HG02938 (cell line): ENCODE data around the gene CEP70.
"Not testable (repeated sequence)": the region's sequence is repeated elsewhere in the genome, so short reads cannot be mapped to it uniquely, and the experiment has no call there.

Experiments
- ATAC-seq: cut with Tn5 transposase; IDR thresholded peaks from one replicate; pipeline ENCODE4 v1.9.1; 2021; ENCODE audit warnings: mild to moderate bottlenecking, moderate library complexity; ENCODE audit not compliant: unreplicated experiment

The CEP70 gene, protein sequence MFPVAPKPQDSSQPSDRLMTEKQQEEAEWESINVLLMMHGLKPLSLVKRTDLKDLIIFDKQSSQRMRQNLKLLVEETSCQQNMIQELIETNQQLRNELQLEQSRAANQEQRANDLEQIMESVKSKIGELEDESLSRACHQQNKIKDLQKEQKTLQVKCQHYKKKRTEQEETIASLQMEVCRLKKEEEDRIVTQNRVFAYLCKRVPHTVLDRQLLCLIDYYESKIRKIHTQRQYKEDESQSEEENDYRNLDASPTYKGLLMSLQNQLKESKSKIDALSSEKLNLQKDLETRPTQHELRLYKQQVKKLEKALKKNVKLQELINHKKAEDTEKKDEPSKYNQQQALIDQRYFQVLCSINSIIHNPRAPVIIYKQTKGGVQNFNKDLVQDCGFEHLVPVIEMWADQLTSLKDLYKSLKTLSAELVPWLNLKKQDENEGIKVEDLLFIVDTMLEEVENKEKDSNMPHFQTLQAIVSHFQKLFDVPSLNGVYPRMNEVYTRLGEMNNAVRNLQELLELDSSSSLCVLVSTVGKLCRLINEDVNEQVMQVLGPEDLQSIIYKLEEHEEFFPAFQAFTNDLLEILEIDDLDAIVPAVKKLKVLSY

DNA sequence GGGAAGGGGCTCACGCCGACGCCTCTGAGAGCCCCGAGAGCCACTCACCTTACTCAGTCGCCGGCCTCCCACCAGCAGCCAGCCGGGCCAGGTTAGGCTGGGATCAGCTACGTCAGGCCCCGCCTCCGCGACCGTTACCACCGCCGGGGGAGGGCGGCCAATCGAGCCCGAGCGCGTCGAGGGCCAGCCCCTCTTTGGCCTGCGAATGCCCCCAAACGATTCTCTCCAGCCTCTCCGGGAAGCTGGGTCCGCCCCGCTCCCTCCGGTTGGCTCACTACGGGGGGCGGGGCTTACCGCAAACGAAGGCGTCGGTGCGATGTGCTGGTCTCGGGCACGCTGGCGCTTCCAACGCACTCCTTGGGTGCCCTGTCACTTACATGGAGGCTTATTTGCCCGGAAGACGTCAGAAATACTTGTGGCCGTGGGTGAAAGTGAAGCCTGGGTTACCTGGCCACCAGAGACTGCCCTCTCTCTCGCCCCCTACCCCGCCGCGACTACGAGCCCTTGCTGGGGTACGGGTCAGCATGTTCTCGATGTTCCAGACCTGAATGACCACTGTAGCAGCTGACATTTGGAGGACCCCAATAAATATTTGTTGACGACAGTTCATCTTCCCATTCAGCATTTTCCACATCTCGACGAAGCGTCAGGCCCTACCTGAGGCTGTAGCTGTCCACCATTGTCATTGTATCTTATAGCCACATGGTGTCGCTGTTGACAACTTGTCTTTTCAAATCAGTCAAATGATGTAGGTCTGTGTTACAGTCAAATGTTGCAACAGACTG, at the start of gene CEP70:
TSS of gene CEP70 (minus strand) at position 111 of the 785 bp plus-strand sequence. CDS start 21,333 bp downstream, outside the sequence.
- ATAC-seq = peak; percentile 84

DNA sequence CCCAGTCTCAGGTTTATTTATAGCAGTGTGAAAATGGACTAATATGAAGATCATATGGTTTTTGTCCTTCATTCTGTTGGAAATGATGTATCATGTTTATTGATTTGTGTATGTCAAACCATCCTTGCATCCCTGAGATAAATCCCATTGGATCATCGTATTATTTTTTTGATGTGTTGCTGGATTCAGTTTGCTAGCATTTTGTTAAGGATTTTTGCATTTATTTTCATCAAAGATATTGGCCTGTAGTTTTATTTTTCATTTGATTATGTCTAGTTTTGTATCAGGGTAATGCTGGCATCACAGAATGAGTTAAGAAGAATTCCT, 48.8 kb upstream of the CEP70 start:
- no peak for ATAC-seq

DNA sequence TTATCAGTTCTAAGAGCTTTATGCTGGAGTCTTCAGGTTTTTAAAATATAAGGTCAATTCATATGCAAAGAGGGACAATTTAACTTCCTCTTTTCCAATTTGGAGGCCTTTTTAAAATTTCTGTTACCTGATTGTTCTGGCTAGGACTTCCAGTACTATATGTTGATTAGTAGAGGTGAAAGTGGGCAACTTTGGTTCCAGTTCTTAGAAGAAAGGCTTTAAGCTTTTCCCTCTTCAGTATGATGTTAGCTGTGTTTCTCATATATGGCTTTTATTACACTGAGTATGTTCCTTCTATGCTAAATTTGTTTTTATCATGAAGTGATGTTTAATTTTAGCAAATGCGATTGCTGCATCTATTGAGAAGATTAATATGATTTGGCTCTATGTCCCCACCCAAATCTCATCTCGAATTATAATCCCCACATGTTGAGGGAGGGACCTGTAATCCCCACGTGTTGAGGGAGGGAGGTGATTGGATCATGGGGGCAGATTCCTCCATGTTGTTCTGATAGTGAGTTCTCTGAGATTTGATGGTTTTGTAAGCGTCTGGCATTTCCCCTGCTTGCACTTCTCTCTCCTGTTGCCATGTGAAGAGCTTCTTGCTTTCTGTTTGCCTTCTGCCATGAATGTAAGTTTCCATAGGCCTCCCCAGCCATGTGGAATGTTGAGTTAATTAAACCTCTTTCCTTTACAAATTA, 48.3 kb upstream of the CEP70 start:
- no peak for ATAC-seq

DNA sequence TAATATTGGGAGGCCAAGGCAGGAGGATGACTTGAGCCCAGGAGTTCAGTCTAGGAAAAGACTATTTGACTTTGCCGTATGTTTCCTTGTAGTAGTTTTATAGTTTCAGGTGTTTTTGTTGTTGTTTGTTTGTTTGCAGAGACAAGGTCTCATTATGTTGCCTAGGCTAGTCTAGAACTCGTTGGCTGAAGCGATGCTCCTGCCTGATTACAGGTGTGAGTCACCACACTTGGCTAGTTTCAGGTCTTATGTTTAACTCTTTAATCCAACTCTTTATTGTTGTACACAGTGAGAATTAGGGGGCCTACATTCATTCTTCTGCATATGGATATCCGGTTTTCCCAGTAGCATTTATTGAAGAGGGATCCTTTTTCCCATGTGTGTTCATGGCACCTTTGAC, 46.5 kb upstream of the CEP70 start:
- ATAC-seq = no peak

DNA sequence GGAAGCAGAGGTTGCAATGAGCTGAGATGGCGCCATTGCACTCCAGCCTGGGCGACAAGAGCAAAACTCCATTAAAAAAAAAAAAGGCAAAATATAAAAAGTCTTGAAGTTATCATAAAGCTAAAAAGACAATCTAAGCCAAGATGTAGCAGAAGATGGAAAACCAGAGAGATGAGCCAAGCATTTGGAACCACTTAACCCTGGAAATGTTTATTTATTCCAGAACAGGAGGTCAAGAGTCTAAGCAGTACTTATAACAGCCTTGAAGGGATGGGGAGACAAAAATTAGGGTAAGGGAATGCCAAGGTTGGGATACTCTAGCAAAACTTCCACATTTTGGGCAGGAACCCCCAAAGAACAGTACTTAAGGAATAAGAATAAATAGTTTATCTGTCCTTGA, 44.6 kb upstream of the CEP70 start:
- ATAC-seq = no peak

DNA sequence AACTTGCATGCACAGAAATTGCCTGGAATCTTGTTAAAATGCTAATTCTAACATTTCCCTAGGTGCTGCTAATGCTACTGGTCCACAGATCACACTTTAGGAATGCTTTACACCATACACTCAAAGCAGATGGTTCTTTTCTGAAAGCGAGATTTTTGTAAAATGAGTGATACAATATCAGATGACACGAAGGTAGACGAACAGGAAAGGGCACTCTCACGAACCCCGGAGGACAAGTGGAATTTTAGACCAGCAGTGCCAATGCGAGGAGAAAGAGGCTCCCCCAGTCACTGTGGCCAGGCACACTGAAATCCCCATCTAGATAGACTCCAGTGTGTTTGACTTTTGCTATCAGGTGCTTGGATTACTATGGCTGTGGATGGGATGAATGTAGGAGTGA, 35.5 kb upstream of the CEP70 start:
- ATAC-seq = no peak

DNA sequence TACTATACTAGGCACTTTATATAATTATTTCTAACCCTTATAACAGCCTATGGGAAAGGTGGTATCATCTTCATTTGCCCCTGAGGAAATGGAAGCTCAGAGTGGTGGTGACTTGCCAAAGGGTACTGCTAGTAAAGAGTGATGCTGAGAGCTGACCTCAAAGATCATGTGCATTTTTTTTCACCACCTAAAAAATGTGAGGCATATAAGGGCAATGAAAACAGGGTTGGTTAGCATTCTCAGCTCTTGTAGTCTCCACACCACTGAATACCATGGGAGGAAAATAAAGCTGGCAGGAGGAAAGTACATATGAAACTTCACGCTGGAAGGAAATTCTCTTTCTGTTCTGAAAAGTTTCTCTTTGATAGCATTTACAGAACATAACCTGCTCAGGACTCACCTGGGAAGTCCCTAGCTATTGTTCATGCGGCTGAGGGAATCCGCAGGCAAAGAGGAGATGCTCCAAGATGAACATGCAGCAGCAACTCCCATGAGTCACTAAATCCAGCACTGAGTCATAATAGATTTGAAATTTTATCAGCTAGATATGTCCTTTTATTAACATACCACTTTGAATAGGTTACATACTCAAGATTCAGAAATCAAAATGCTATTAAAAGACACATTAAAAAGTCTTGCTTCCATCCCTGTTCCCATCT, 31.8 kb upstream of the CEP70 start:
- ATAC-seq = no peak

DNA sequence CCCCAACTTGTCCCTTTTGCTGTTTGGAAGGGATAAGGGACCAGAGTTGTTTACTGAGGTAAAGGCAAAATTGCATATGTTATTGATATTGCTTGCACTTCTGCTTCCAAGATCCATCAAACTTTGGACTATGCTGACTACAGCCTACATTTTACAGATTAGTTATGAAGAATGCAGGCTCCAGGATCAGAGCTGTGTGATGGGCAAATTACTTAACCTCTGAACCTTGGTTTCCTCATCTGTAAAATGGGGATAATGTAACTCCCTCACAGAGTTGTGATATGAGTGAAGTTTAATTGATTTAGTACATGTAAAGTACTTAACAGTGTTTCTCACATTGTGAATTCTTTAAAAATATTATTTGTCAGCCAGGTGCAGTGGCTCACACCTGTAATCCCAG, 30.5 kb upstream of the CEP70 start:
- no peak for ATAC-seq

DNA sequence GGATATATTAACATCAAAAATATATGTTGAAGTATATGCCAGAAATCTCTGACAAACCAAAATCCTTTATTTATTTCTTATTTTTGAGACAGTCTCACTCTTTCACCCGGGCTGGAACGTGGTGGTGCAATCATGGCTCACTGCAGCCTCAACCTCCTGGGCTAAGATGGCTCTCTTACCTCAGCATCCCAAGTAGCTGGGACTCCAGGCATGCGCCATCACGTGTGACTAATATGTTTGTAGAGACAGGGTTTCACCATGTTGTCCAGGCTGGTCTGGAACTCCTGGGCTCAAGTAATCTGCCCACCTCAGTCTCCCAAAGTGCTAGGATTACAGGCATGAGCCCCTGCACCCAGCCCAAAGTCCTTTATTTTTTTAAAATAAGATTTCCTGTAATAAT, 26.4 kb upstream of the CEP70 start:
- ATAC-seq = no peak

DNA sequence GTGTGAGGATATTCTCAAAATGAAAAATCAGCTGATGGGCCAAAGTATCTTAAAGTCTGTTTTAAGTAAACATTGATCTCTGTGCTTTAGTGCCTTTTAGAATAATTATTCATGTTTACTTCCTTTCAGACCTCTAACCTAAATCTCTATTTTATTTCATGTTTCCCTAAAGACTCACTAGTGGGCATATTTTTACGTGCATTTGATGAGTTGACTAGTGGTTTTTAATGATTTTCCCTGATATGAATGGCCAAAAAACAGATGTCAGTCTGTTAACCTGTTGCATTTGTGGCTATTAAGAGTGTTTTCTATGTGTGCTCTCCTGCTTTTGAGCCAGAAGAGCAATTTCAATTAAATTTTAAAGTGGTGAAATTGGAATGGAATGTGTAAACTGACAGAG, 21.4 kb upstream of the CEP70 start:
- no peak for ATAC-seq

DNA sequence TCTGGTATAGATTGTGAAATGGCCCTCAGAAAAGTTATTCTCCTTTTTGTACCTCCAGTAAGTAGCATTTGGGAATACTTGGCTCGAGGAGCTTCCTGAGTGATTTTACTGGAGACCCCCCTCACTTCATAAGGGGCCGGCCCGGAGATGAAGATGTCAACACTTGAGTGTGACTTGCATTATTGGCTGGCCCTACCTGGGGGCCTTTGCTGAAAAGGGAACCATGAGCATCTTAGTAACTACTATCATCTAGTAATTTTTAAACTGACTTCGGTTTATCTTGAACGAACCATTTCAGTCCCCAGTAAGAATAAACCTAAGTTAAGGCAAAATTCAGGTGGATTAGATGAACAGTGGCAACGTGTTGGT, 15.8 kb upstream of the CEP70 start:
- ATAC-seq = no peak

DNA sequence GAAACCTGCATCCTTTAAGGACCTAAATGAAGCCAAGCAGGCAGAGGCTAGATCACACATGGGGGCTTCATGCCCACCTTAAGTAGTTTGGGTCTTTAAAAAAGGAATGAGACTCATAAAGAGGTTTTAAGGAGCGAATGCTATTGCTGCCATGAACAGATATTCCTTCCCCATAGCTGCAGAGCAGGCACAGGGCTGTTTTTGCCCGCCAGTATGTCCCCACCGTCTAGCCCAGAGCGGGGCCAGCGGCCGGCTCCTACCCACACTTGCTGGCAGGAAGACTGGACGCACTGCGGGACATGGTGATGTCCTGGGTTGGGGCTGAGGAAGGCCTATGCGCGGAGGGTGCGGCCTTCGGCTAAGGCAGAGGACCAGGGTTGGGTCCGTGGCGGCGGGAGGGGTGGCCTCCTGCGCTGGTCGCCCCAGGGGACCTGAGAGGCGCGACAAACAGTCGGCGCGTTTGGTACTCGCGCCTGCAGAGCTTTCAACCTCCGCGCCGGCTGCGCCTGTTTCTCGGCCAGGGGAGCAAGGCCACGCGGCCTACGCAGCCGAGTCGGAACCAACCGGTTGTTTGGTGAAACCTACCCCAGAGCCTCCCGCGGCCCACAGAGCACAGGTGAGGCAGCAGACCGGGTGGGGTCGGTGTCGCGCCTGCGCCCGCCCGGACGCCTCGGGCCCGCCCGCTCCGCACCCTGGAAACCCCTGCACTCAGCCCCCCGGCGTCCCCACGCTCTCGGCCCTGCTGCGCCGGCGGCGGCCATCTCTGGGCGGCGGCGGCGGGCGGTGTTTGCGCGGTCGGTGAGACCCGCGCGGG, 14.5 kb upstream of the CEP70 start, which contains the start of gene FAIM:
TSS of gene FAIM (plus strand) at position 450 of the 814 bp plus-strand sequence. CDS start 10,956 bp downstream, outside the sequence.
- ATAC-seq = peak; percentile 71

DNA sequence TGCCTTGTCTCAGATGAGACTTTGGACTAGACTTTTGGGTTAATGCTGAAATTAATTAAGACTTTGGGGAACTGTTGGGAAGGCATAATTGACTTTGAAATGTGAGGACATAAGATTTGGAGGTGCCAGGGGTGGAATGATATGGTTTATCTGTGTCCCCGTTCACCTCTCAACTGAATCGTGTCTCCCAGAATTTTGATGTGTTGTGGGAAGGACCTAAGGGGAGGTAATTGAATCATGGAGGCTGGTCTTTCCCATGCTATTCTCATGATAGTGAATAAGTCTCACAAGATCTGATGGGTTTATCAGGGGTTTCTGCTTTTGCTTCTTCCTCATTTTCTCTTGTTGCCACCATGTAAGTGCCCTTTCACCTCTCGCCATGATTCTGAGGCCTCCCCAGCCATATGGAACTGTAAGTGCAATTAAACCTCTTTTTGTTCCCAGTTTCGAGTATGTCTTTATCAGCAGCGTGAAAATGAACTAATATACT, 10.1 kb upstream of the CEP70 start:
- ATAC-seq = not testable (repeated sequence)

DNA sequence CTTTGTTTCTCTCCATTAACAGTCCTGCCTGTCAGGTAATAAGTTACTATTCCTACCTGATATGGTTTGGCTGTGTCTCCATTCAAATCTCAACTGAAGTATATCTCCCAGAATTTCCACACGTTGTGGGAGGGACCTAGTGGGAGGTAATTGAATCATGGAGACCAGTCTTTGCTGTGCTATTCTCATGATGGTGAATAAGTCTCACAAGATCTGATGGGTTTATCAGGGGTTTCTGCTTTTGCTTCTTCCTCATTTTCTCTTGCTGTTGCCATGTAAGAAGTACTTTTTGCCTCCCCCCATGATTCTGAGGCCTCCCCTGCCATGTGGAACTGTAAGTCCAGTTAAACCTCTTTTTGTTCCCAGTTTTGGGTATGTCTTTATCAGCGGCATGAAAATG, 7.6 kb upstream of the CEP70 start:
- not testable (repeated sequence) for ATAC-seq

DNA sequence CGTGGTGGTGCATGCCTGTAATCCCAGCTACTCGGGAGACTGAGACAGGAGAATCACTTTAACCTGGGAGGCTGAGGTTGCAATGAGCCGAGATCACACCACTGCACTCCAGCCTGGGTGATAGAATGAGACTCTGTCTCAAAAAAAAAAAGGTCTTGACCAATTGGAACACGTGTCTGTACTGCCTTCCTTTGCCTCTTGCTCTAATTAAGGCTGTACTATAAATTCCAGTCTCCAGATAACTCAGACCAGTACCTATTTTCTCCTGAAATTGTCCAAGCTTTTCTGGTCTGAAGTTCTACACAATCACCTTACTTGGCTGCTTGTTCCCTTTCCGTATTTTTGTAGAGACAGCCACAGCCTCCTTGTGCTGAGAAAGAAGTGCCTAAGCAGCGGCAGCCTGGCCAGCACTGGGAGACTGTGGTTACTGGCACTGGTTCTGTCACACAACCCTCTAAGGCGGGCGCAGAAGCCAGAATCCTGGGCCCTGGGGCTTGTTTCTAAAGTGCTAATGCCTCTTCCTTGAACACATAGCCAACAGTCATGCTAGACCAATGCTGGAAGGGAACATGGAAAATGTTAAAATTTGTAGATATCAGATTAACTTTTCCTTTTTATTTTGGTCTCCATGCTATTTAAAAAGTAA, 6.2 kb upstream of the CEP70 start:
- no peak for ATAC-seq

DNA sequence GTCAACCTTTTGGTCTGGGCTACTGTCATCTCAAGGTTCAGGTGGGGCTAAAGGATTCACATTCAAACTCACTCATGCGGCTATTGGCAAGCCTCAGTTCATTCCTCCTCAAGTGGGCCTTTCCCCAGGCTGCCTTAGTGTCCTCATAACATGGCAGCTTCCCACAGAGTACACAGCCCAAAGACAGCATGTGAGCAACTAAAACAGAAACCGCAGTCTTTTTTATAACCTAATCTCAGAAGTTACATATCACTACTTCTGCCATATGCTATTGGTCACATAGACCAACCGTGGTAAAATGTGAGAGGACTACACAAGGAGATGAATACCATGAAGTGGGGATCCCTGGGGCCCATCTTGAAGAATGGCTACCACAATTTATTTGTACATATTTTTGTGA, 4.5 kb upstream of the CEP70 start:
- ATAC-seq = no peak

DNA sequence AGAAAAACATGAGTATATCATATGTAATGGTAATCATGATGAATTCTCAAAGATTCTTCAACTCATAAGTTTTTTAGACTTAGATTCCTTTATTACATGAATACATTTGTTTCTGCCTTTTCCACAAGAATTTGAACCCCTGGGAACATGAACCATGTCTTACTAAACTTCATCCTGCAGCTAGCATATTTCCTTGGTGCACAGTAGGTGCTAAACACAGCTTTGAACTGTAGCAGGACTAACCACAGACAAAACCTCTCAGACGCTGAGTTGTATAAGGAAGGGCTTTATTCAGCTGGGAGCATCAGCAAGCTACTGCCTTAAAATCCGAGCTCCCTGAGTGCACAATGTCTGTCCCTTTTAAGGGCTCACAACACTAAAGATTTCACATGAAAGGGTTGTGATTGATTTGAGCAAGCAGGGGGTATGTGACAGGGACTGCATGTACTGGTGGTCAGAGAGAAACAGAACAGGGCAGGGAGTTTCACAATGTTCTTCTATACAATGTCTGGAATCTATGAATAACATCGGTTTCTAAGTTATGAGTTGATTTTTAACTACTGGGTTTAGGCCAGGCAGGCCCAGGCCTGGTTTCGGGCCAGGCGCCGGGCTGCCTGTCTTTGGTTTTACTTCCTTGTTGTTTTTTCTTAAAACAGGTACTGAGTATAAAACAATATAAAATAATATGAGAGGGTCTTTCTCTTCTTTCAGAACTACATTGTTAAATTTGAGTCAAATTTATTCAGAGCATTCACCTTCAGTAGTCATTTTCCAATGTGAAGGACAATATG, 3.3 kb upstream of the CEP70 start:
- not testable (repeated sequence) for ATAC-seq

DNA sequence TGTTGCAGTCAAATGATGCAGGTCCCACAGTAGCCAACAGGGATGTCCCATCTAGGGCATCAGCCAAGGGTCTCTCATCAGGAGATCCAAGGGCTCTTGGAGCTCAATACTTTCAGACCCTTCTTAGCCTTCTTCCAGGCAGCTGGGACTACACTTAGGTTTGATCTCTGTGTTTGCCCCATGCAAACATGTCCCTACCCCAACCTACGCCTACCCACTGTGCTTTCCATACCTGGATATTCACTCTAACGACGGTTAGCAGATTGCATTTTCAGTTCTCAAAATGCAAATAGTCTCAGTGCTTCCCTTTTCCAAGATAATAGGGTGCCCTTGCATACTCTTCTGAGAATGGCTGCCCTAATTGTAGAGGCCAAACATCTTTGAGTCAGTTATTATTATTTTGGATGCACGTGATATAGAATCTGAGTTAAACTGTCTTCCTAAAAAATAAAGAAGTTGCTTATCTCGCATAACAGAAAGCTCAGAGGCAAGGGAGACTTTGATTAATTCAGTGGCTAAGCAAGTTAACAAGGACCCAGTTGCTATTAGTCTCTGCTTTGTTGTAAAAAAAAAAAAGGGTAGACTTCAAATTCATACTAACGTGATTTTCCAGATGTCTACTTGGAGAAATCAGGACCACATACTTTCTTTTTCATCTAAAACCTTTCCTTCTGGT, 1.0 kb upstream of the CEP70 start:
- no peak for ATAC-seq
